Measurements from ENCODE around the gene NAGA.

The NAGA gene

DNA sequence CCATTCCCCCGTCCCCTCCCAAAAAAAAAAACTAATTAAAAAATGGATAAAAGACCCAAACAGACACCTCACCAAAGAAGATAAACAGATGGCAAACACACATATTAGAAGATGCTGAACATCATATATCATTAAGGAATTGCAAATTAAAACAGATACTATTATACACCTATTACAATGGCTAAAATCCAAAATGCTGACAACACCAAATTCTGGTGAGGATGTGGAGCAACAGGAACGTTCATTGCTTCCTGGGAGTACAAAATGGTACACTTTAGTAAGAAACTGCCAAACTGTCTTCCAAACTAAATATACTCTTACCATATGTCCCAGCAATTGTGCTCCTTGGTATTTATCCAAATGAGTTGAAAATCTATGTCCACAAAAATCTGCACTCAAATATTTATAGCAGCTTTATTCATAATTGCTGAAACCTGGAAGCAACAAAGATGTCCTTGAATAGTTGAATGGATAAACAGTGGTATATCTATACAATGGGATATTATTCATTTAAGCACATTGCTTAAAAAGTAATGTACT is 19.9 kb downstream of the NAGA start:
- no peak for DNase-seq (ENCODE audit: low spot score)
- no peak for FAIRE-seq

DNA sequence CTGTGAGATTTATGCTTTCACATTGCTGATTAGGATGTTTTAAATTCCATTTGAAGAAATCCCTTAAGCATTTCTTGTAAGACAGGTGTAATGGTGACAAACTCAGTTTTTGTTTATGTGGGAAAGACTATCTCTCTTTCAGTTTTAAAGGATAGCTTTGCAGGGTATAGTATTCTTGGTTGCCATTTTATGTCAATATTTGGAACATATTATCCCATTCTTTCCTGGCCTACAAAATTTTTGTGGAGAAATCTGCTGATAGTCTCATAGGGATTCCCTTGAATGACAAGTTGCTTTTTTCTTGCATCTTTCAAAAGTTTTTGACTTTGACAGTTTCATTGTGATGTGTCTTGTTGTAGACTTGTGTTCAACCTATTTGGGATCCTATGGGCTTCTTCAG is 28.8 kb downstream of the NAGA start:
- FAIRE-seq (no peak), DNase-seq (ENCODE audit: low spot score) (no peak)

DNA sequence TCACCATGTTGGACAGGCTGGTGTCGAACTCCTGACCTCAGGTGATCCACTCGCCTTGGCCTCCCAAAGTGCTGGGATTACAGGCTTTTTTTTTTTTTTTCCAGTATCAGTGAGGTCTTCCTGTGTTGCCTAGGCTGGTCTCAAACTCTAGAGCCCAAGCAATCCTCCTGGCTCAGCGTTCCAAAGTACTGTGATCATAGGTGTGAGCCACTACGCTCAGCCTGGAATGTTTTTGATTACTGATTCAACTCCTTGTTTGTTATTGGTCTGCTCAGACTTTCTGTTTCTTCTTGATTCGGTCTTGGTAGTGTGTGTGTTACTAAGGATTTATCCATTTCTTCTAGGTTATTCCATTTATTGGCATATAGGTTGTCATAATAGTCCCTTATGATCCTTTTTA is 31.3 kb downstream of the NAGA start:
- no peak for DNase-seq (ENCODE audit: low spot score)
- no peak for FAIRE-seq

DNA sequence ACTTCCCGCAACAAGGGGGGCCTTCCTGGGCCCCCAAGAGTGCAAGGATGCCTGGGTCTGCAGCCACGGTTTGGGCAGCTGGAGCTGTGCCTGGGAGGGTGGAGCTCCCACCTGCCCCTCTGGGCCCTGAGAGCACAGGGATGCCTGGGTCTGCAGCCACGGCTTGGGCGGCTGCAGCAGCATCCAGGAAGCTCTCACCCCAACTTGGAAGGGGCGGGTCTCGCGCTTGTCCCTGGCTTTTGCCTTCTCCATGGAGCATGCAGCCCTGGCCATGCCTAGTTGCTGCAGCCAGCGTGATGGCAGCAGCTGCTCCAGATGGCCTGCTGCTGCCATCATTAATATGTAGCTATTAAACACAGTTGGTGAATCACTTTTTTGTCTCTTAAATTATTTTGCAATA is 35.4 kb downstream of the NAGA start:
- FAIRE-seq: no peak
- no peak for DNase-seq (ENCODE audit: low spot score)

DNA sequence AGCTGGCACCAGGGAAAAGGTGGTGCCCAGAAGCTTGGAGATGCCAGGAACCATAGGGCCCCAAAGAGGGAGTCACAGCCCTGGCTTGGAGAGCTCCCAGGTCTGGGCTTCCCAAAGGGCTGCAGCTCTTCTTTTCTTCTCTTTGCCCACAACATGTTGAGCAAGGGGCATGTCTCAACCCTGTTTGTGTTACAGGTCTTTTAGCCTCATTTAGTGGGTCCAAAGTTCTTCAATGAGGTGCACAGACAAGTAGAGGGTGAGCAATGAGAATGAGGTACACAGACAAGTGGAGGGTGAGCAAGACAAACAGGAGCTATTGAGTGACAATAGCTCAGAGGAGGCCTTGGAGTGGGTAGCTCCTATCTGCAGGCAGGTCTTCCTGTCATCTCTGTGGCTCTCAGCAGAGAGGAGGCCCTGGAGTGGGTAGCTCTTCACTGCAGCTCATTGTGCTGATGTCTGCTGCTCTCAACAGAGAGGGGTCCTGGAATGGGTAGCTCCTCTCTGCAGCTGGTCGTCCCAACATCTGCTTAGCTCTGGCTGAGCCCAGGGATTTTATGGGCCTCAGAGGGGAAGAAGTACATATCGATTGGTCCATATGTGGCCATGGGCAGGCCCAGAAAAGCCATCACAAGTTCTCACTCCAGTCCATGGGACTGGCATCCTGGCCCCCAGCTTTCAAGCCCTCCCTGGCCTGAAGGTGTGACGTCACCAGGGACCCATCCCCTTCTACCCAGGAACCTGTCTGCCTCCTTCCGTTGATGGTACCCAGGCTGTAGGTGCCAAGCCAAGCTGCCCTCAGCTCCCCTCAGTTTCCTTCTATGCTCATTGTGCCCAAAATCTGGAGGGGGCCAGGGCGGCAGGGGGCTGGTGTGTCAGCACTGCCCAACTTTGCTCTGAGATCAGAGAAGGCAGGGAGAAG is 37.1 kb downstream of the NAGA start:
- FAIRE-seq (no peak), DNase-seq (ENCODE audit: low spot score) (no peak)

DNA sequence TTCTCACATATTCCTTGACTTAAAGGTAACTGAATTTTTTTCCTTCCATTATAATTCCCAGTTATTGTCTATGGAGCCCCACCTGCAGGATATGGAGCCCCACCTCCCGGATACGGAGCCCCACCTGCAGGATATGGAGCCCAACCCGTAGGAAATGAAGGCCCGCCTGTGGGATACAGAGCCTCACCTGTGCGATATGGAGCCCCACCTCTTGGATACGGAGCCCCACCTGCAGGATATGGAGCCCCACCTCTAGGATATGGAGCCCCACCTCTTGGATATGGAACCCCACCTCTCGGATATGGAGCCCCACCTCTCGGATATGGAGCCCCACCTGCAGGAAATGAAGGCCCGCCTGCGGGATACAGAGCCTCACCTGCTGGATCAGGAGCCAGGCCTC is 43.9 kb downstream of the NAGA start:
- FAIRE-seq: no peak
- no peak for DNase-seq (ENCODE audit: low spot score)

DNA sequence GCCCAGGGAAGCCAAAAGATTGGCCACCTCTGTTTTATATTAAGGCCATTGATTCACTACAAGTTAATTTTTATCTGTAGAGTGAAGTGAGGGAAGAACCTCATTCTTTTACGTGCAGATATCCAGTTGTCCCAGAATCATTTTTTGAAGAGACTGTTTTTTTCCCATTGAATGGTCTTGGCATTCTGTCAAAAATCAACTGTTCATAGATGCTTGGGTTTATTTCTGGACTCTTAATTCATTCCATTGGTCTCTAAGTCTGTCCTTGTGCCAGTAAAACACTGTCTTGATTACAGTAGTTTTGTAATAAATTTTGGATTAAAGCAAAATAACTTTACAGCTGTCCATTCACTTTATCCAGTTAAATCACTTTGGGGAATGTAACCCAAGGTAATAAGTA is 45.2 kb downstream of the NAGA start:
- DNase-seq (ENCODE audit: low spot score) (no peak), FAIRE-seq (no peak)

DNA sequence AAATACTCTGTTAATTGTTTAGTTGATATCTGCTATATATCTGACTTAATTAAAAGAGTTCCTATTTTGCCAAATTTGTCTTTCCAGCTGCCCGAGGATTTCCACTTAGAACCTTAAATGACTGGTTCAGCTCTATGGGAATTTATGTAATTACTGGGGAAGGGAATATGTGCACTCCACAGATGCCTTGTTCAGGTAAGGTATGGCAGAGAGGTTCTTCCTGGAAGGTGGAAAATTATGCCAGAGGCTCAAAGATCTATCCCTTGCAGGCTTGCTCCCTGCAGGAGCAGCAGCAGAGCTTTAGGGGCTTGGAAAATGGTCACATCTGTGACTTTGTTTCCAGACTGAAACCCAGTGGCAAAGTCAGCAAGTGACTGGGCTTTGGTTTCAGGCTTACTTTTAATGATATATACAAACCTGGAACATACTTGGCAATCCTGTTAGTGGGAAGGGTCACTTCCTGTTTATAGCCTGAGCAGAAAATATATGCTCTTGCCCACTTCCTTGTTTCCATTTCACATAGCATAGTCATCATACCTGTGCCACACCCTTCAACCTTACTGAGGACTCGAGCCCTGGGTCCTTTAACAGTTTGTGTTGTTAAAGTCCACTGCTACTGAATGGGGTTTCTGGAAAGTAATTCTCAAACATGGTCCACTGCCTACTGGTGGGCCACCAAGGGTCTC is 48.3 kb downstream of the NAGA start:
- DNase-seq (ENCODE audit: low spot score): no peak
- FAIRE-seq: no peak

DNA sequence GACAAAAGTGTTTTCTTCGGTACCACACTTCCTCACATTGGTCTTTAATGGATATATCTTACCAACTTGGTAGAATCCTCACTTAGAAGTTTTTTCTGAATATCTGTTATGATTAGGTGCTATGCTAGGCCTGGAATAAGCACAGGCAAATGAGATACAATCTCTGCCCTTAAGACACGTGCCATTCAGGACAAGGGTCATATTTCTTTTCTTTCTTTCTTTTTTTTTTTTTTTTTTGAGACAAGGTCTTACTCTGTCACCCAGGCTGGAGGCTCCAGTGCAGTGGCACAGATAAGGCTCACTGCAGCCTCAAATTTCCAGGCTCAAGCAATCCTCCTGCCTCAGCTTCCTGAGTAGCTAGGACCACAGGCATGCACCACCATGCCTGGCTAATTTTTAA is 49.0 kb downstream of the NAGA start:
- DNase-seq (ENCODE audit: low spot score) (no peak), FAIRE-seq (no peak)

DNA sequence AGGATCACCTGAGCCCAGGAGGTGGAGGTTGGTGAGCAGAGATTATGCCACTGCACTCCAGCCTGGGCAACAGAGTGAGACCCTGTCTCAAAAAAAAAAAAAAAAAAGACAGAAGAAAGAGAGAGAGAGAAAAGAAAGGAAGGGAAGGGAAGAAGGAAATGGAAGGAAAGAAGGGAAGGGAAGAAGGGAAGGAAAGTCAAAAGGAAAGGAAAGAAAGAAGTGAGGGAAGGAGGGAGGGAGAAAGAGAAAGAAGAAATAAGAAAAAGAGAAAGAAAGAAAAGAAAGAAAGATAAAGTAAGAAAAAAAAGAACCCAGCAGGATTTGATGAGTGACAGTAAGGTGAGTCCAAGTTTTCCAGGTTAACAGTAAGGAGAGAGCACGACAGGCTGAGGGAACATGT is 52.4 kb downstream of the NAGA start:
- DNase-seq (ENCODE audit: low spot score) (no peak), FAIRE-seq (no peak)

DNA sequence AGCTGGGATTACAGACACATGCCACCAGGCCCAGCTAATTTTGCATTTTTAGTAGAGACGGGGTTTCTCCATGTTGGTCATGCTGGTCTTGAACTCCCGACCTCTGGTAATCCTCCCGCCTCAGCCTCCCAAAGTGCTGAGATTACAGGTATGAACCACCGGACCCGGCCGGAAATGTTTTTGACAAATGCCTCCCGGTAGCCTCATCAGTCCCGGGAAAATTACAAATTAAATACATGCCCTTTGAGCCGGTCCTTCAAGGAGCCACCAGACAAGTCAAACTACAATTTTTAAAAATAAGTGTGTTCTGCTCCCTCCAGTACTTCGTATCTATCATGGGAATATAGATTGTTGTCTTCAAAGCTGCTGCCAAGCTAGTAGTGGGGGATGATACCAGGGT is 54.5 kb downstream of the NAGA start:
- FAIRE-seq: no peak

DNA sequence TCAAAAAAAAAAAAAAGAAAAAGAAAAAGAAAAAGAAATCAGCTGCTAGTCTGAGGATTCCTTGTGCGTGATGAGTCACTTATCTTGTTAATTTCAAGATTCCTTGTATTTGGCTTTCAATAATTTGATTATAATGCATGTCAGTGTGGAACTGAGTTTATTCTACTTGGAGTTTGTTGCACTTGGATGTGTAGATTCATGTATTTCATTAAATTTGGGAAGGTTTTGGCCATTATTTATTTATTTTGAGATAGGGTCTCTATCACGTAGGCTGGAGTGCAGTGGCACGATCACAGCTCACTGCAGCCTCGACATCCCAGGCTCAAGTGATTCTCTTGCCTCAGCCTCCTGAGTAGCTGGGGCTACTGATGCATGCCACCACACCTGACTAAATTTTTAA is 57.2 kb downstream of the NAGA start:
- FAIRE-seq (no peak), DNase-seq (ENCODE audit: low spot score) (no peak)

More for the DNA sequence above, 54.5 kb downstream of the NAGA start:
- no peak for DNase-seq (ENCODE audit: low spot score)

DNA sequence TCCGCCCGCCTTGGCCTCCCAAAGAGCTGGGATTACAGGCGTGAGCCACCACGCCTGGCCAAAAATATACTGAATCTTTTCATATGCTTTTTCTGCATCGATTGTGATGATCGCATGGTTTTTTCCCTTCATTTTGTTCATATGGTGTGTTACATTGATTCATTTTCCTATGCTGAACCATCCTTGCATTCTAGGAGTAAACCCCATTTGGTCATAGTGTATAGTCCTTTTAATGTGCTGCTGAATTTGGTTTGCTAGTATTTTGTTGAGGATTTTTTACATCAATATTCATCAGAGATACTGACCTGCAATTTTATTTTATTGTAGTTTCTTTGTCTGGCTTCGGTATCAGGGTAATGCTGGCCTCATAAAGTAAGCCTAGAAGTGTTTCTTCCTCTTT is 59.8 kb downstream of the NAGA start:
- DNase-seq (ENCODE audit: low spot score) (no peak), FAIRE-seq (no peak)
